CD8-positive, alpha-beta memory T cell (primary cell): ENCODE results near the gene RPL38. TPM values are rescaled to one million over a fixed set of nuclear protein-coding genes. Genes with fewer than 3 reads are reported as not detected.
A peak's percentile ranks its signal among the peaks of the same experiment; 100 is the strongest.
"Not testable (repeated sequence)": the region's sequence is repeated elsewhere in the genome, so short reads cannot be mapped to it uniquely, and the experiment has no call there.

Source experiments
- CTCF ChIA-PET: fragments of 350-600 bp; sonication (Branson Sonifier 250); formaldehyde crosslinking; loops from one replicate; lab custom pipeline; 2021; ENCODE audit warnings: antibody characterized with exemption; lab: Charles Lee
- POLR2A ChIA-PET: fragments of 350-600 bp; sonication (Branson Sonifier 250); formaldehyde crosslinking; loops from one replicate; lab custom pipeline; 2021; ENCODE audit warnings: antibody characterized with exemption; lab: Charles Lee
- DNase-seq, 5 donors: peaks; one replicate each; pipeline versions ENCODE4 v3.0.0 to v3.0.0-alpha.2; 2020 to 2022; ENCODE audit warnings: mixed read lengths in 1 of 5
- H3K27ac ChIP-seq: one replicate; pipeline ENCODE4 v1.7.0; 2013; ENCODE audit warnings: low read depth, mild to moderate bottlenecking, low read length, moderate library complexity
- H3K27me3 ChIP-seq: 2 replicates; pipeline ENCODE4 v1.7.0; 2013; ENCODE audit warnings: low read length, mild to moderate bottlenecking; ENCODE audit not compliant: insufficient read depth, poor library complexity, severe bottlenecking
- H3K36me3 ChIP-seq: 2 replicates; pipeline ENCODE4 v1.7.0; 2013; ENCODE audit warnings: mild to moderate bottlenecking, low read length, moderate library complexity; ENCODE audit not compliant: insufficient read depth
- H3K4me1 ChIP-seq: 2 replicates; pipeline ENCODE4 v1.7.0; 2013; ENCODE audit warnings: mild to moderate bottlenecking, low read length, moderate library complexity; ENCODE audit not compliant: insufficient read depth
- H3K4me3 ChIP-seq: 2 replicates; pipeline ENCODE4 v1.7.0; 2013; ENCODE audit warnings: mild to moderate bottlenecking, low read length
- H3K9me3 ChIP-seq: 2 replicates; pipeline ENCODE4 v1.7.0; 2013; ENCODE audit warnings: mild to moderate bottlenecking, low read length
- H3K27ac Mint-ChIP-seq, 8 donors: one replicate each; pipeline ENCODE4 v1.8.0; 2020 to 2021; ENCODE audit warnings: mixed read lengths in 8 of 8, mild to moderate bottlenecking in 6 of 8, inconsistent platforms in 3 of 8, moderate library complexity in 3 of 8
- H3K27me3 Mint-ChIP-seq, 2 donors: one replicate each; pipeline ENCODE4 v1.8.0; 2020 to 2021; ENCODE audit warnings: mixed read lengths in 2 of 2, mild to moderate bottlenecking in 1 of 2, moderate library complexity in 1 of 2
- H3K36me3 Mint-ChIP-seq, 3 donors: one replicate each; pipeline ENCODE4 v1.8.0; 2020 to 2021; ENCODE audit warnings: mixed read lengths in 3 of 3, inconsistent platforms in 1 of 3, mild to moderate bottlenecking in 1 of 3
- H3K4me1 Mint-ChIP-seq, 3 donors: one replicate each; pipeline ENCODE4 v1.8.0; 2020 to 2021; ENCODE audit warnings: mixed read lengths in 3 of 3, inconsistent platforms in 1 of 3, mild to moderate bottlenecking in 1 of 3
- H3K4me3 Mint-ChIP-seq, 7 donors: one replicate each; pipeline ENCODE4 v1.8.0; 2020 to 2021; ENCODE audit warnings: mixed read lengths in 7 of 7, mild to moderate bottlenecking in 6 of 7, moderate library complexity in 4 of 7, inconsistent platforms in 2 of 7
- H3K9me3 Mint-ChIP-seq, 5 donors: one replicate each; pipeline ENCODE4 v1.8.0; 2020 to 2022; ENCODE audit warnings: mixed read lengths in 5 of 5, mild to moderate bottlenecking in 3 of 5, moderate library complexity in 2 of 5, inconsistent platforms in 1 of 5
- polyA plus RNA-seq: library from polyadenylated mRNA; unstranded; fragments of 300-500 nt; fragmentation: Illumina TruSeq; gene quantifications from one replicate; pipeline ENCODE4 v1.2.3, GENCODE V29; 2021
- total RNA-seq, 2 experiments: library from RNA; stranded (reverse); gene quantifications; one replicate each; pipeline ENCODE4 v1.2.3, GENCODE V29; 2021

Gene RPL38
- total and polyA plus RNA-seq, 3 experiments from 2014 or later = 1,457 to 1,839 (median 1,489) TPM

DNA sequence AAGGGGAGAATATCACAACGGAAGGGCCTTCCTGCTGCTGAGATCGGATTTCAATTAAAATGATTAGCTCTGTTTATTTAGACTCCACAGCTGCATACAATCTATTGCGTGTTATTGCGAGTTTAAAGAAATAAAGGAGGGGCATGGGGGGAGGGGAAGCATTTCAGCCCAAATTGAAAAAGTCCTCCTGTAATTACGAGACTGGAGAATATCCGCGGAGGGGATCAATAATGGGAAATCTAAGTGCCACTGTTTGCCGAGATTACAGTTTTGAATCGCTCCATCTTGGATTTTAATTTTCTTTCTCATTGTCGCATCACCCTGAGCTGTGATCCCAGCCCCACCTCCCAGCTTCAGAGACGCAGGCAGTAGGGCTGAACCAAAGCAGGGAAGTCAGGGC is 15.7 kb upstream of the RPL38 start:
- no peaks in the 10 kb centered on the region for H3K9me3 ChIP-seq
- no peak overlapping the region for H3K4me3 ChIP-seq
- Mint-ChIP-seq H3K9me3 (peaks cover 0 to 6% (median 0%) of the 10 kb centered on the region in 5 donors), H3K27me3 (peaks cover 18 to 51% of the 10 kb centered on the region in 2 donors), H3K4me1 (no peaks in the 10 kb centered on the region), H3K4me3 (no peak overlapping the region), H3K36me3 (peaks cover 0 to 7% (median 0%) of the 10 kb centered on the region in 3 donors), H3K27ac (peak overlapping the region in 1 of 8 donors; percentile 85)
- no peaks in the 10 kb centered on the region for H3K27me3 ChIP-seq
- CTCF ChIA-PET = interaction anchor here (1.2 kb wide), 1 partner anchor 12 kb away, joined by 5 read pairs; no protein-coding TSS in a partner anchor
- no peak overlapping the region for H3K27ac ChIP-seq
- DNase-seq = no peak
- H3K36me3 ChIP-seq = no peaks in the 10 kb centered on the region
- POLR2A ChIA-PET = no interaction called here
- no peaks in the 10 kb centered on the region for H3K4me1 ChIP-seq

DNA sequence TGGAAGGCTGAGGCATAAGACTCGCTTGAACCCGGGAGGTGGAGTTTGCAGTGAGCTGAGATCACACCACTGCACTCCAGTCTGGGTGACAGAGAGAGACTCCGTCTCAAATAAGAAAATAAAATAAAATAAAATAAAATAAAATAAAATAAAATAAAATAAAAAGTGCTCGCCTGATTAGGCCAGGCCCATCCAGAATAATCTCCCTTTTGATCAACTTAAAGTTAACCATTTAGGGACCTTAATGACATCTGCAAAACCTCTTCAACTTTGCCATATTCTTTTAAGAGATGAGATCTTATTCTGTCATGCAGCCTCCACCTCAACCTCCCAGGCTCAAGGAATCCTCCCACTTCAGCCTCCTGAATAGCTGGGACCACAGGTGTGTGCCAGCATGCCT is 14.8 kb upstream of the RPL38 start:
- H3K27ac ChIP-seq, H3K9me3 Mint-ChIP-seq, H3K4me3 Mint-ChIP-seq, H3K27me3 ChIP-seq, H3K4me1 Mint-ChIP-seq, H3K9me3 ChIP-seq, H3K36me3 ChIP-seq, DNase-seq, H3K4me1 ChIP-seq, H3K27ac Mint-ChIP-seq, POLR2A ChIA-PET, H3K36me3 Mint-ChIP-seq, H3K4me3 ChIP-seq: not testable (repeated sequence)
- CTCF ChIA-PET = interaction anchor here (1.2 kb wide), 1 partner anchor 11 kb away, joined by 5 read pairs; no protein-coding TSS in a partner anchor
- peaks cover 20 to 51% of the 10 kb centered on the region in 2 donors for H3K27me3 Mint-ChIP-seq

DNA sequence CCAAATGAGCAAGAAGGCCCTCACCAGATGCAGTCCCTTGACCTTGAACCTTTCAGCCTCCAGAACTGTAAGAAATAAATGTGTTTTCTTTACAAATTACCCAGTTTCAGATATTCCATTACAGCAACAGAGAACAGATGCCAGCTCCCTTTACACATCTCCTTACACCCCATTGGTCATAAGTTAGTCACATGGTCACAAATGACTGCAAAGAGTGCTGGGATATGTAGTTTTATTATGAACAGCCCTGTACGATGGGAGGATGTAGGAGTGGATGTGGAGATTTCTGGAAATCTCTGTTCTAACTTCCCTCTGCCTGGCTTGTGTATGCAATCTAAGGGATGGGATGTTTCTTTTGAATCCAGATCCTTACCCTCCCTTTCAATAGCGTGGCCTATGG is 13.3 kb upstream of the RPL38 start:
- ChIA-PET CTCF (no interaction called here), POLR2A (no interaction called here)
- H3K9me3 Mint-ChIP-seq = peaks cover 0 to 6% (median 0%) of the 10 kb centered on the region in 5 donors
- no peak overlapping the region for H3K4me3 Mint-ChIP-seq
- no peaks in the 10 kb centered on the region for H3K4me1 ChIP-seq
- no peaks in the 10 kb centered on the region for H3K36me3 Mint-ChIP-seq
- H3K4me1 Mint-ChIP-seq = peaks cover 0 to 8% (median 0%) of the 10 kb centered on the region in 3 donors
- peaks cover 5% of the 10 kb centered on the region for H3K27me3 ChIP-seq
- peaks cover 21 to 54% of the 10 kb centered on the region in 2 donors for H3K27me3 Mint-ChIP-seq
- no peak overlapping the region for H3K4me3 ChIP-seq
- H3K27ac ChIP-seq = no peak overlapping the region
- DNase-seq = no peak
- no peaks in the 10 kb centered on the region for H3K36me3 ChIP-seq
- no peak overlapping the region for H3K27ac Mint-ChIP-seq
- H3K9me3 ChIP-seq = no peaks in the 10 kb centered on the region

DNA sequence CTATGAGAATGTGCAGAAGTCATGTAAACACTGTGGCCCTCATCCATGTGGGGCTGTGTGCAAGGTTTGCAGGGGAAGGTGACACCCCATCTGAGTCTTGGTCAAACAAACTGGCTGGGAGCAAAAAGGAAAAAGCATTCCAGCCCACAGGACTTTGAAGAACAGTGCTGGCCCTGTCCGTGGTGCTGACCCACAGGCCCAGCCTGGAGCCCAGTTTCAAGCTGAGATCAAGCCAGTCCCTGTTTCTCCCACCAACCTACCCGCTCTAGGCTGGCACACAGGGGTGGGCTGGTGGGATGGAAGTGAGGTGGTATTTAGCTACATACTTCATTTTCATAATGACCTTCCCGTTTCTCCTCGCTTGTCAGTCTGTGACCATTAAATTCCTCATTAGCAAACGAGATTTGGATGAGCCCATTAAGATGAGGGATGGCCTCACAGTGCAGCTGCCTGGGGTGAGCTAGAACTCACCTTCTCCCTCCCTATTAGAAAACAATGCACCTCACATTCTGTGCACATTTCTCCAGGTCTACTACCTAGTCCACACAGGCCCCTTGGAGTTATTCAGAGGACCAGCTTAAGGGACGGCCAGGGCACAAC is 12.6 kb upstream of the RPL38 start:
- H3K4me3 Mint-ChIP-seq = no peak overlapping the region
- ChIA-PET CTCF (interaction anchor here (1.2 kb wide), 1 partner anchor 8 kb away, joined by 8 read pairs; no protein-coding TSS in a partner anchor), POLR2A (no interaction called here)
- peak overlapping the region in 1 of 8 donors; percentile 54 for H3K27ac Mint-ChIP-seq
- peaks cover 6% of the 10 kb centered on the region for H3K27me3 ChIP-seq
- peaks cover 20 to 55% of the 10 kb centered on the region in 2 donors for H3K27me3 Mint-ChIP-seq
- DNase-seq = no peak
- H3K4me1 Mint-ChIP-seq = peaks cover 0 to 8% (median 0%) of the 10 kb centered on the region in 3 donors
- no peaks in the 10 kb centered on the region for H3K36me3 Mint-ChIP-seq
- no peak overlapping the region for H3K4me3 ChIP-seq
- no peak overlapping the region for H3K27ac ChIP-seq
- H3K4me1 ChIP-seq = no peaks in the 10 kb centered on the region
- H3K9me3 Mint-ChIP-seq = peaks cover 0 to 6% (median 0%) of the 10 kb centered on the region in 5 donors
- H3K9me3 ChIP-seq = no peaks in the 10 kb centered on the region
- no peaks in the 10 kb centered on the region for H3K36me3 ChIP-seq

DNA sequence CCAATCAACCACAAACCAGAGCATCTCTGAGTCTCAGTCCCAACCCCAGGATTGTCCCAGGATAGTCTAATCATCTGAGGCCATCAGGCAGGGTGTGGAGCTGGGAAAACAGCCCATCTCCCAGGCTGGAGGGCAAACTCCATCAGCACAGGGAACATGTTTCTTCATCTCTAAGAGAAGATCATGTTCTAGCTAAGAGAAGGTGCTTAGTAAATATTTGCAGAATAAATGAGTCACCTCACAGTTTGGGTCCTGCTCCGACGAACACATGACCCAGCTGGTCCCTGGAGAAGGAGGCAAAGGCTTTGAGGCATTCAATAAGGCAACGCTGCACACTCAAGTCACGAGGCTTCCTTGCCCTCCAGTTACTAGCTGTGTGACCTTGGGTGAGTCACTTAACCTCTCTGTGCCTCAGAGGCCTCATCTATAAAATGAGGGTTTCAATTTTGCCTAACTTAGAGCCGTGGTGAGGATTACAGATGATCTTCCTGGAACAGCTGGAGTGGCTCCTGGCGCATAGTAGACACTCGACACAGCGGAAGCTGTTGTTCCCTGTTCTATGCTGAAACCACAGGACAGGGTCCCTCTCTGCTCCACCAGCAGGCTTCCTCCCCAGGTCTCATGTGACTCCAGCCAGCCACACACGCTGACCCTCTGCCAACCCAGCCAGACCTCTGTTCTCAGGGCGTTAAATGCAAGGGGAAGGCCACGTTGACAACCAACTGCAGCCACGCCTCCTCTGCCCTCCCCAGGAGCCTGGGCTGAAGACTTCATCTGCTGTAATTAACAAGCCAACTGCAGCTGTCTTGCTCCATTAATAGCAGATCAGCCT is 10.3 kb upstream of the RPL38 start:
- no peaks in the 10 kb centered on the region for H3K4me1 ChIP-seq
- DNase-seq = no peak
- Mint-ChIP-seq H3K27ac (no peak overlapping the region), H3K4me3 (no peak overlapping the region), H3K9me3 (peaks cover 0 to 6% (median 0%) of the 10 kb centered on the region in 5 donors), H3K27me3 (peaks cover 25 to 52% of the 10 kb centered on the region in 2 donors), H3K36me3 (no peaks in the 10 kb centered on the region), H3K4me1 (peaks cover 0 to 8% (median 0%) of the 10 kb centered on the region in 3 donors)
- POLR2A ChIA-PET = no interaction called here
- H3K27ac ChIP-seq = no peak overlapping the region
- no peak overlapping the region for H3K4me3 ChIP-seq
- H3K36me3 ChIP-seq = no peaks in the 10 kb centered on the region
- H3K27me3 ChIP-seq = peaks cover 6% of the 10 kb centered on the region
- CTCF ChIA-PET = no interaction called here
- no peaks in the 10 kb centered on the region for H3K9me3 ChIP-seq

DNA sequence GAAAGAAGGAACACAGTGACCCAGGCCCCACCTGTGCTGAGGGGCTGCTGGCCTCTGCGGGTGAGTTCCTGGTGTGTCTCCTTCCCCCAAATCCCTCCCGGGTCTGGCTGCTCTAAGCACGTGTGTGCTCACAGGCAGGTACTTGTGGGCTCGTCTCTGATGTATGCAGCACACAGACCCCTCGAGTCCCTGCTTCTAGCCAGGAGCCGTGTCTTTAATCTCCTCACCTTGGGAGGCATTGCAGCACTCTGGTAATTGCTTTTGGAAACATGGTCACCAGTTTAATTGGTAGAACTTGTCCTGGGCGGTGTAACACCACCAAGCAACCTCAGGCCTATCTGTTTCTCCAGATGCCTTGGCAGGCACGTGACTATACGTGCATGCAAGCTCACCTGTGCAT is 8.8 kb upstream of the RPL38 start:
- no peak overlapping the region for H3K27ac Mint-ChIP-seq
- H3K27me3 Mint-ChIP-seq = peaks cover 24 to 56% of the 10 kb centered on the region in 2 donors
- POLR2A ChIA-PET = no interaction called here
- Histone ChIP-seq H3K36me3 (no peaks in the 10 kb centered on the region), H3K27me3 (peaks cover 6% of the 10 kb centered on the region), H3K27ac (no peak overlapping the region), H3K4me1 (peaks cover 3% of the 10 kb centered on the region), H3K9me3 (no peaks in the 10 kb centered on the region), H3K4me3 (no peak overlapping the region)
- CTCF ChIA-PET = no interaction called here
- H3K4me3 Mint-ChIP-seq = no peak overlapping the region
- no peaks in the 10 kb centered on the region for H3K36me3 Mint-ChIP-seq
- peaks cover 2 to 11% (median 2%) of the 10 kb centered on the region in 3 donors for H3K4me1 Mint-ChIP-seq
- DNase-seq = no peak
- peaks cover 0 to 3% (median 0%) of the 10 kb centered on the region in 5 donors for H3K9me3 Mint-ChIP-seq

DNA sequence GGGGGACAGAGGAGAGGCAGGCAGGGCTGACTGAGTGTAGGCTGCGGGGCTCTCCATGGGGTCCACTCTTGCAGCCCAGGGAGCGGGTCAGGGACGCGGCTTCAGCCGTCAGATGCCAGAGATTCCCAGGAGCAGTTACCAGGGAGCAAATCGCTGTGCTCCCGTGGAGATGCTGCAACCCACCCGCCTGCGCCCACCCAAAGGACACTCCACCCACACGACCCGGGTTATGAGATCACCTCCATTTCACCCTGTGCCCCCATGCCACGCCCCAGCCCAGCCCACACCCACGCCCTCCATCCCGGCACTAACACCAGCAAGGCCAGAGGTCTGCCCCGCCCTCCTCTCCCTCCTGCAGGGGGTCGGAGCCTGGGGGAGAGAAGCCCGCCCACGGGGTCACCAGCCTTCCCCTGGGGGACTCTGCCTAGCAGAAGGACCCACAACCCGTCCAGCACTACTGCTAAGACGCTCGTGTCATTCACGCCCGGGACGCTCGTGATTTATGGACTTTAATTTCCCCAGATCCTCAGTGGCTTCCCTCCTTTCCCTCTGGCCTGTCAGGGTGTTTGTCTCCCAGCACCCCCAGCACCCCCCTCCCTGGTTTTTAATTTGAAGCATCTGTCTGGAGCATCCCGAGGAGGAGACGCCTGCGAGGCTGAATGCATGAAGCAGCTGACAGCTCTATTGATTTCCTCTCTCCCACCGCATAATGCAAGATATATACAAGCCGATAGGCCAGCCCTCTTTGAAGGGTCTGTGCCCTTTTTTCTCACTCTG is 6.7 kb upstream of the RPL38 start:
- Mint-ChIP-seq H3K4me1 (peaks cover 3 to 13% (median 4%) of the 10 kb centered on the region in 3 donors), H3K27me3 (peaks cover 33 to 72% of the 10 kb centered on the region in 2 donors), H3K36me3 (no peaks in the 10 kb centered on the region), H3K27ac (peak overlapping the region in 1 of 8 donors; percentile 15), H3K9me3 (no peaks in the 10 kb centered on the region), H3K4me3 (no peak overlapping the region)
- no peak for DNase-seq
- H3K27ac ChIP-seq = no peak overlapping the region
- no peaks in the 10 kb centered on the region for H3K9me3 ChIP-seq
- peaks cover 13% of the 10 kb centered on the region for H3K27me3 ChIP-seq
- ChIA-PET CTCF (no interaction called here), POLR2A (no interaction called here)
- peaks cover 6% of the 10 kb centered on the region for H3K4me1 ChIP-seq
- H3K4me3 ChIP-seq = no peak overlapping the region
- no peaks in the 10 kb centered on the region for H3K36me3 ChIP-seq
